ENCODE data around the gene EGFL7.

Gene EGFL7

GRCh38 chr9:136660971-136661550 lies 1.7 kb upstream of the EGFL7 start:
- DNase-seq (ENCODE audit: low read depth), result no peak

- no peak for DNase-seq (ENCODE audit: low read depth)
These were observed 933 bp upstream of the EGFL7 start for GRCh38 chr9:136661641-136662325.

GRCh38 chr9:136662326-136662655 lies 425 bp upstream of the EGFL7 start:
- no peak for DNase-seq (ENCODE audit: low read depth)

GRCh38 chr9:136664000-136664915 lies 1.5 kb downstream of the EGFL7 start:
- no peak for DNase-seq (ENCODE audit: low read depth)

- no peak for DNase-seq (ENCODE audit: low read depth)
These were observed 2.5 kb downstream of the EGFL7 start for GRCh38 chr9:136665111-136665703.

GRCh38 chr9:136665704-136666371 lies 3.1 kb downstream of the EGFL7 start:
- no peak for DNase-seq (ENCODE audit: low read depth)

GRCh38 chr9:136666372-136667213 lies 3.9 kb downstream of the EGFL7 start:
- no peak for DNase-seq (ENCODE audit: low read depth)

- DNase-seq (ENCODE audit: low read depth), result no peak
These were observed 4.7 kb downstream of the EGFL7 start for GRCh38 chr9:136667214-136667939.

GRCh38 chr9:136667940-136668760 lies 5.4 kb downstream of the EGFL7 start:
- DNase-seq (ENCODE audit: low read depth), result no peak

- DNase-seq (ENCODE audit: low read depth), result no peak
These were observed 6.5 kb downstream of the EGFL7 start for GRCh38 chr9:136668983-136669790.

- no peak for DNase-seq (ENCODE audit: low read depth)
These were observed 7.2 kb downstream of the EGFL7 start for GRCh38 chr9:136669791-136670464.

GRCh38 chr9:136670576-136671253 lies 8.0 kb downstream of the EGFL7 start:
- DNase-seq (ENCODE audit: low read depth), result no peak

- DNase-seq (ENCODE audit: low read depth), result no peak
These were observed 8.5 kb downstream of the EGFL7 start for GRCh38 chr9:136671254-136671614.

- DNase-seq (ENCODE audit: low read depth), result no peak
These were observed 9.1 kb downstream of the EGFL7 start for GRCh38 chr9:136671646-136672430.

GRCh38 chr9:136672431-136673087 lies 9.8 kb downstream of the EGFL7 start:
- no peak for DNase-seq (ENCODE audit: low read depth)
